CD4-positive, alpha-beta T cell (primary cell): ENCODE measurements around the gene SLC39A9. TPM values are rescaled to one million over a fixed set of nuclear protein-coding genes. Genes with fewer than 3 reads are reported as not detected.

Source experiments
- ATAC-seq: fragments of 200-7000 bp; cut with Tn5 transposase; one replicate; pipeline ENCODE4 v1.10.0; 2022; ENCODE audit warnings: mild to moderate bottlenecking; ENCODE audit not compliant: poor library complexity
- CTCF ChIA-PET: fragments of 350-600 bp; sonication (Branson Sonifier 250); formaldehyde crosslinking; loops from one replicate; lab custom pipeline; 2021; ENCODE audit warnings: antibody characterized with exemption, inconsistent platforms; lab: Charles Lee
- POLR2A ChIA-PET: fragments of 350-600 bp; sonication (Branson Sonifier 250); formaldehyde crosslinking; loops from one replicate; lab custom pipeline; 2021; ENCODE audit warnings: antibody characterized with exemption, inconsistent platforms; lab: Charles Lee
- DNase-seq, 14 experiments: peaks; one replicate each; pipeline ENCODE4 v3.0.0-alpha.2; 2013 to 2020; ENCODE audit warnings: mixed read lengths in 2 of 14
- H3K27ac ChIP-seq, 2 donors: one replicate each; pipeline versions ENCODE4 v1.5.1 to v1.7.0; 2013; ENCODE audit warnings: low read length in 2 of 2, low read depth in 1 of 2, mild to moderate bottlenecking in 1 of 2
- H3K27me3 ChIP-seq, 2 experiments: 1 replicate in 1 of 2; 2 replicates in 1 of 2; pipeline versions ENCODE4 v1.6.1 to v1.7.0; 2013; ENCODE audit warnings: low read length in 2 of 2, control low read depth in 1 of 2, mild to moderate bottlenecking in 1 of 2, moderate library complexity in 1 of 2; ENCODE audit not compliant: insufficient read depth in 2 of 2, control insufficient read depth in 1 of 2
- H3K36me3 ChIP-seq: one replicate; pipeline ENCODE4 v1.6.1; 2013; ENCODE audit warnings: low read length, control low read depth; ENCODE audit not compliant: insufficient read depth
- H3K4me1 ChIP-seq: one replicate; pipeline ENCODE4 v1.6.1; 2013; ENCODE audit warnings: low read length, control low read depth; ENCODE audit not compliant: insufficient read depth
- H3K4me3 ChIP-seq: one replicate; pipeline ENCODE4 v1.5.1; 2013; ENCODE audit warnings: mild to moderate bottlenecking, low read length, moderate library complexity
- H3K9me3 ChIP-seq, 2 experiments: 1 replicate in 1 of 2; 2 replicates in 1 of 2; pipeline versions ENCODE4 v1.6.1 to v1.7.0; 2013; ENCODE audit warnings: low read length in 2 of 2, mild to moderate bottlenecking in 2 of 2, control low read depth in 1 of 2, moderate library complexity in 1 of 2; ENCODE audit not compliant: control insufficient read depth in 1 of 2, insufficient read depth in 1 of 2
- H3K27ac Mint-ChIP-seq: one replicate; pipeline ENCODE4 v1.8.0; 2020; ENCODE audit warnings: mixed read lengths
- H3K27me3 Mint-ChIP-seq: one replicate; pipeline ENCODE4 v1.8.0; 2021; ENCODE audit warnings: mixed read lengths
- H3K36me3 Mint-ChIP-seq: one replicate; pipeline ENCODE4 v1.8.0; 2021; ENCODE audit warnings: low read depth, mixed read lengths
- H3K4me1 Mint-ChIP-seq: one replicate; pipeline ENCODE4 v1.8.0; 2021; ENCODE audit warnings: low read depth, mixed read lengths
- H3K4me3 Mint-ChIP-seq: one replicate; pipeline ENCODE4 v1.8.0; 2020; ENCODE audit warnings: mild to moderate bottlenecking, mixed read lengths
- H3K9me3 Mint-ChIP-seq: one replicate; pipeline ENCODE4 v1.8.0; 2020; ENCODE audit warnings: mixed read lengths
- CTCF ChIP-seq: fragments of 200-600 bp; IDR thresholded peaks from one replicate; pipeline ENCODE4 v1.8.0; 2022; ENCODE audit warnings: antibody characterized with exemption, mild to moderate bottlenecking
- intact Hi-C, 2 experiments: fragments of 100-400 bp; cut with DNase I in 1 of 2; cut with micrococcal nuclease in 1 of 2; formaldehyde crosslinking; loops; one replicate each; pipeline versions ENCODE4 v1.15.1 to v1.9.0; 2023 to 2025; cut with DNase I, micrococcal nuclease
- total RNA-seq, 174 experiments: library from RNA in 2 of 174; stranded (reverse) in 2 of 174; gene quantifications; one replicate each; pipeline ENCODE4 v1.2.3 and lab custom pipeline; 2021 to 2026

SLC39A9 gene
- total RNA-seq, 2 experiments from 2014 or later = 19.5 to 20.5 TPM

DNA sequence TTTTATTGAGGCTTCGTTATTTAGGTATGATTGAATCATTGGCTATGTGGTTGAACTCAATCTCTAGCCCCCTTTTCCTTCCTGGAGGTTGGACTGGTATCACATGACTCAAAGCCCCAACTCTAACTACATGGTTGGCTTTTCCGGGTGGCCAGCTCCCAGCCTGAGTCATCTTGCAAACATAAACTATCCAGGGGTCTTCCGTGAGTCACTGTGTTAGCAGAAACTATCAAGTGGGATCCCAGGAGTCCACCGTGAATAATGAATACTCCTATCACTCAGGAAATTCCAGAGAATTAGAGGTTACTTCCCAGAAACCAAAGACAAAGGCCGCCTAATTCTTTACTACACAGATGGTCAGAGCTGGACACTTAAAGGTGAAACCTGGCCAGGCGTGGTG lies 66.3 kb downstream of the SLC39A9 start:
- no peaks in the 10 kb centered on the region for H3K4me1 Mint-ChIP-seq

DNA sequence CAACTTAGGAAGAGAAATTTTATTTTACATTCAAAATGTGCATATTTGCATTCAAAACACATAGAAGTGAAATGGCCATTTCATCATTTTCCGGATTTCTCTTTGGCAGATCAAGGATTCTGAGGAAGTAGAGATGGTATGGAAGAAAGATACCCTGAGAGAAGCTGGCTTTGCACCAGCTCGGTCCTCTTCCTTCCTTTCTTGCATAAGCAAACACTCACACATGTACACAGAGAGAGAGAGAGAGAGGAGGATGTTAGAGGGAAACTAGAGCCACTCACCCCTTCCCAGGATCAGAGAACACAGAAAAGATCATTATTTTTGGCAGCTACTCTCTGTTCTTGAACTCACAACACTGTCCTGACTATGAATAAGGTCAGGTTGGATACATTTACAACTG lies 70.5 kb downstream of the SLC39A9 start:
- DNase-seq = no peak
- Histone ChIP-seq H3K9me3 (no peaks in the 10 kb centered on the region), H3K27ac (no peak overlapping the region), H3K4me1 (no peaks in the 10 kb centered on the region), H3K4me3 (no peak overlapping the region), H3K27me3 (no peaks in the 10 kb centered on the region), H3K36me3 (peaks cover 3% of the 10 kb centered on the region)
- Mint-ChIP-seq H3K4me3 (no peak overlapping the region), H3K27me3 (no peaks in the 10 kb centered on the region), H3K36me3 (no peaks in the 10 kb centered on the region), H3K27ac (no peak overlapping the region), H3K9me3 (no peaks in the 10 kb centered on the region), H3K4me1 (no peaks in the 10 kb centered on the region)
- ChIA-PET POLR2A (no interaction called here), CTCF (no interaction called here)
- TF ChIP-seq CTCF = no peak
- intact Hi-C loops = no loop called here
- no peak for ATAC-seq

More for the DNA sequence above, 66.3 kb downstream of the SLC39A9 start:
- CTCF ChIA-PET = interaction anchor here (1.5 kb wide), 1 partner anchor 222 kb away, joined by 3 read pairs; no protein-coding TSS in a partner anchor
- DNase-seq (no peak), ATAC-seq (no peak)
- no peaks in the 10 kb centered on the region for H3K4me1 ChIP-seq
- no peak overlapping the region for H3K4me3 ChIP-seq
- intact Hi-C loops = loop anchor here (5.0 kb wide), 1 partner anchor 603 kb away; no protein-coding TSS in a partner anchor
- no peaks in the 10 kb centered on the region for H3K9me3 ChIP-seq
- POLR2A ChIA-PET = no interaction called here
- Mint-ChIP-seq H3K27ac (no peak overlapping the region), H3K36me3 (peaks cover 29% of the 10 kb centered on the region), H3K4me3 (no peak overlapping the region), H3K9me3 (no peaks in the 10 kb centered on the region), H3K27me3 (no peaks in the 10 kb centered on the region)
- no peak for TF ChIP-seq CTCF
- no peaks in the 10 kb centered on the region for H3K27me3 ChIP-seq
- no peak overlapping the region for H3K27ac ChIP-seq
- H3K36me3 ChIP-seq = peaks cover 14% of the 10 kb centered on the region

GRCh38 chr14:69471436-69471835 lies 72.9 kb downstream of the SLC39A9 start:
- H3K27ac Mint-ChIP-seq = no peak overlapping the region
- H3K4me1 Mint-ChIP-seq = no peaks in the 10 kb centered on the region
- ChIA-PET POLR2A (no interaction called here), CTCF (no interaction called here)
- Histone ChIP-seq H3K4me3 (no peak overlapping the region), H3K4me1 (no peaks in the 10 kb centered on the region), H3K27ac (no peak overlapping the region), H3K9me3 (no peaks in the 10 kb centered on the region), H3K27me3 (no peaks in the 10 kb centered on the region), H3K36me3 (no peaks in the 10 kb centered on the region)
- no peak overlapping the region for H3K4me3 Mint-ChIP-seq
- TF ChIP-seq CTCF = no peak
- no peaks in the 10 kb centered on the region for H3K27me3 Mint-ChIP-seq
- no peaks in the 10 kb centered on the region for H3K36me3 Mint-ChIP-seq
- intact Hi-C loops = no loop called here
- no peaks in the 10 kb centered on the region for H3K9me3 Mint-ChIP-seq
- no peak for ATAC-seq
- no peak for DNase-seq
